HEK293 (cell line): Measurements from ENCODE around the gene TNFAIP1.

Experiments
- FEZF1 ChIP-seq: fragments of 450-650 bp; formaldehyde crosslinking; IDR thresholded peaks from 2 replicates; pipeline ENCODE4 v1.5.1; 2016; ENCODE audit warnings: missing biosample characterization, missing genetic modification characterization
- GLI2 ChIP-seq: fragments of 450-650 bp; formaldehyde crosslinking; IDR thresholded peaks from 2 replicates; pipeline ENCODE4; 2017; ENCODE audit warnings: missing biosample characterization, missing genetic modification characterization, low read depth, borderline replicate concordance
- GLIS2 ChIP-seq: fragments of 450-650 bp; formaldehyde crosslinking; IDR thresholded peaks from 2 replicates; pipeline ENCODE4 v1.5.1; 2016; ENCODE audit warnings: missing biosample characterization, missing genetic modification characterization
- KLF1 ChIP-seq: fragments of 450-650 bp; formaldehyde crosslinking; IDR thresholded peaks from 2 replicates; pipeline ENCODE4 v1.5.1; 2016; ENCODE audit warnings: missing biosample characterization, missing genetic modification characterization
- KLF9 ChIP-seq: fragments of 450-650 bp; formaldehyde crosslinking; IDR thresholded peaks from 2 replicates; pipeline ENCODE4 v1.5.1; 2016; ENCODE audit warnings: missing biosample characterization, missing genetic modification characterization, low read depth
- ZBTB49 ChIP-seq: fragments of 450-650 bp; formaldehyde crosslinking; IDR thresholded peaks from 2 replicates; pipeline ENCODE4 v1.5.1; 2016; ENCODE audit warnings: missing biosample characterization, missing genetic modification characterization, low read depth
- ZFHX2 ChIP-seq: fragments of 450-650 bp; formaldehyde crosslinking; conservative IDR thresholded peaks from 2 replicates; pipeline ENCODE4 v1.5.1; 2016; ENCODE audit warnings: missing biosample characterization, missing genetic modification characterization
- ZNF18 ChIP-seq: fragments of 450-650 bp; formaldehyde crosslinking; IDR thresholded peaks from 2 replicates; pipeline ENCODE4 v1.5.1; 2016; ENCODE audit warnings: missing biosample characterization, missing genetic modification characterization
- ZNF19 ChIP-seq: fragments of 450-650 bp; formaldehyde crosslinking; IDR thresholded peaks from 2 replicates; pipeline ENCODE4; 2016; ENCODE audit warnings: missing biosample characterization, missing genetic modification characterization, low read depth
- ZNF214 ChIP-seq: fragments of 450-650 bp; formaldehyde crosslinking; IDR thresholded peaks from 2 replicates; pipeline ENCODE4 v1.5.1; 2017; ENCODE audit warnings: missing biosample characterization, mild to moderate bottlenecking, missing genetic modification characterization, borderline replicate concordance
- ZNF221 ChIP-seq: fragments of 450-650 bp; formaldehyde crosslinking; IDR thresholded peaks from 2 replicates; pipeline ENCODE4 v1.5.1; 2017; ENCODE audit warnings: missing biosample characterization, missing genetic modification characterization, borderline replicate concordance
- ZNF324 ChIP-seq: fragments of 450-650 bp; formaldehyde crosslinking; IDR thresholded peaks from 2 replicates; pipeline ENCODE4 v1.5.1; 2016; ENCODE audit warnings: missing biosample characterization, missing genetic modification characterization
- ZNF350 ChIP-seq: fragments of 450-650 bp; formaldehyde crosslinking; IDR thresholded peaks from 2 replicates; pipeline ENCODE4 v1.5.0; 2017; ENCODE audit warnings: missing biosample characterization, mild to moderate bottlenecking, missing genetic modification characterization
- ZNF366 ChIP-seq: fragments of 450-650 bp; formaldehyde crosslinking; conservative IDR thresholded peaks from 2 replicates; pipeline ENCODE4 v1.5.1; 2016; ENCODE audit warnings: missing biosample characterization, missing genetic modification characterization
- ZNF426 ChIP-seq: fragments of 450-650 bp; formaldehyde crosslinking; IDR thresholded peaks from 2 replicates; pipeline ENCODE4 v1.5.1; 2017; ENCODE audit warnings: missing biosample characterization, missing genetic modification characterization, mild to moderate bottlenecking, inconsistent platforms, moderate library complexity
- ZNF530 ChIP-seq: fragments of 450-650 bp; formaldehyde crosslinking; IDR thresholded peaks from 2 replicates; pipeline ENCODE4 v1.5.1; 2016; ENCODE audit warnings: low read depth, missing biosample characterization, missing genetic modification characterization
- ZNF544 ChIP-seq: fragments of 450-650 bp; formaldehyde crosslinking; IDR thresholded peaks from 2 replicates; pipeline ENCODE4 v1.5.0; 2017; ENCODE audit warnings: missing biosample characterization, missing genetic modification characterization
- ZNF558 ChIP-seq: fragments of 450-650 bp; formaldehyde crosslinking; IDR thresholded peaks from 2 replicates; pipeline ENCODE4 v1.5.1; 2016; ENCODE audit warnings: missing biosample characterization, missing genetic modification characterization
- ZNF560 ChIP-seq: fragments of 450-650 bp; formaldehyde crosslinking; IDR thresholded peaks from 2 replicates; pipeline ENCODE4 v1.5.1; 2017; ENCODE audit warnings: missing biosample characterization, missing genetic modification characterization, borderline replicate concordance
- ZNF596 ChIP-seq: fragments of 450-650 bp; IDR thresholded peaks from 2 replicates; pipeline ENCODE4 v1.5.0; 2018; ENCODE audit warnings: missing biosample characterization, mild to moderate bottlenecking, missing genetic modification characterization, moderate library complexity
- ZNF624 ChIP-seq: fragments of 450-650 bp; formaldehyde crosslinking; IDR thresholded peaks from 2 replicates; pipeline ENCODE4 v1.5.1; 2017; ENCODE audit warnings: missing biosample characterization, missing genetic modification characterization
- ZSCAN23 ChIP-seq: fragments of 450-650 bp; formaldehyde crosslinking; IDR thresholded peaks from 2 replicates; pipeline ENCODE4 v1.5.1; 2016; ENCODE audit warnings: missing biosample characterization, missing genetic modification characterization
- ZSCAN30 ChIP-seq: fragments of 450-650 bp; IDR thresholded peaks from 2 replicates; pipeline ENCODE4 v1.5.1; 2018; ENCODE audit warnings: missing biosample characterization, mild to moderate bottlenecking, missing genetic modification characterization, moderate library complexity
- TF ChIP-seq, protein P1 (sequence below): fragments of 450-650 bp; IDR thresholded peaks from 2 replicates; pipeline ENCODE4 v1.5.1; 2018; ENCODE audit warnings: missing biosample characterization, missing genetic modification characterization
- TF ChIP-seq, protein P2 (sequence below): fragments of 450-650 bp; formaldehyde crosslinking; conservative IDR thresholded peaks from 2 replicates; pipeline ENCODE4 v1.5.1; 2016; ENCODE audit warnings: low read depth, missing biosample characterization, missing genetic modification characterization
- TF ChIP-seq, protein P3 (sequence below): fragments of 450-650 bp; formaldehyde crosslinking; IDR thresholded peaks from 2 replicates; pipeline ENCODE4 v1.5.1; 2017; ENCODE audit warnings: missing biosample characterization, missing genetic modification characterization
- TF ChIP-seq, protein P4 (sequence below): fragments of 450-650 bp; formaldehyde crosslinking; optimal IDR thresholded peaks from 2 replicates; pipeline ENCODE3; 2016; ENCODE audit warnings: missing biosample characterization, mild to moderate bottlenecking, missing genetic modification characterization

Gene TNFAIP1

DNA sequence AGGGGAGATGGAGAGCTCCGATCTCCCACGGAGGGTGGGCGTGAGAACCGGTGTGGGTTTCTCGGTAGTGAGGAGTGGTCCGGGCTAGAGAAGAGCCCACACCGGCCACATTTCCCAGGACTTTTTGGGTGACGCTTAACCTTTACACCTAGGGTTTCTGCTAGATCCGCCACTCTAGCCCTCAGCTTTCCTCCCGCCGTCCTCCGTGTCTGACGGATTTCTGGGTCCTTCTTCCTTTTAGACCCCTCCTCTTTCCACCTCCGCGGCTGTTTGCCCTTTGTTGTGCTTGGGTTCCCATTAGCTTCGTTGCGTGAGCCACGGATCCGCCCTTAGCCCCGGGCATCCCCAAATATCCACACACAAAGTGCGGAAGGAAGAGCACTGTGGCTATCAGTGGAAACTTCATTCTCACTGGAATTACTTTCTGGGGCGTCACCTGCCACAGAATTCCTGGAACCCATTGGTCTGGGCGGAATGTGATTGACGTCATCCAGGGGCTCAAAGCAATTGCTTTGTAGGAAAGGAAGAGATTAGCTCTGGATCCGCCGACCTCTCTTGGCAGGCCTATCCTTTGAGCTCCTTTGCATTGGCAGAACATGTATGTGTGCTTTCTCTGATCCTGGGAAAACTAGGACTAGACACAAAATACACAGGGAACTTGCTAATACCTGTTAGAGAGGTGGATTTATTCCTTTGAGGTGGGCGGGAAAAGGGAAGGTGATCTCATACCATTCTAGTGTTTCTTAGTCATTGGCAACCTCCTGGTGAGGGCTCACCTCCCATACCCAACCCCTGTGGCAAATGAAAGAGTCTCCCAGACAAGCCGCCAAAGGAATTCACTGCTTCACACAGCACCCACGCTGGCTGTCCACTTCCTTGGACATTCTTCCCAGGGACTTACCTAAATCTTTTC lies 654 bp downstream of the TNFAIP1 start (continued):
- TF ChIP-seq, protein P1, sequence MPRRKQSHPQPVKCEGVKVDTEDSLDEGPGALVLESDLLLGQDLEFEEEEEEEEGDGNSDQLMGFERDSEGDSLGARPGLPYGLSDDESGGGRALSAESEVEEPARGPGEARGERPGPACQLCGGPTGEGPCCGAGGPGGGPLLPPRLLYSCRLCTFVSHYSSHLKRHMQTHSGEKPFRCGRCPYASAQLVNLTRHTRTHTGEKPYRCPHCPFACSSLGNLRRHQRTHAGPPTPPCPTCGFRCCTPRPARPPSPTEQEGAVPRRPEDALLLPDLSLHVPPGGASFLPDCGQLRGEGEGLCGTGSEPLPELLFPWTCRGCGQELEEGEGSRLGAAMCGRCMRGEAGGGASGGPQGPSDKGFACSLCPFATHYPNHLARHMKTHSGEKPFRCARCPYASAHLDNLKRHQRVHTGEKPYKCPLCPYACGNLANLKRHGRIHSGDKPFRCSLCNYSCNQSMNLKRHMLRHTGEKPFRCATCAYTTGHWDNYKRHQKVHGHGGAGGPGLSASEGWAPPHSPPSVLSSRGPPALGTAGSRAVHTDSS = no peak
- no peak for TF ChIP-seq ZNF221 (tag by site-specific recombination)
- TF ChIP-seq ZNF366 (tag by site-specific recombination) = peak; percentile 85
- TF ChIP-seq, protein P2, sequence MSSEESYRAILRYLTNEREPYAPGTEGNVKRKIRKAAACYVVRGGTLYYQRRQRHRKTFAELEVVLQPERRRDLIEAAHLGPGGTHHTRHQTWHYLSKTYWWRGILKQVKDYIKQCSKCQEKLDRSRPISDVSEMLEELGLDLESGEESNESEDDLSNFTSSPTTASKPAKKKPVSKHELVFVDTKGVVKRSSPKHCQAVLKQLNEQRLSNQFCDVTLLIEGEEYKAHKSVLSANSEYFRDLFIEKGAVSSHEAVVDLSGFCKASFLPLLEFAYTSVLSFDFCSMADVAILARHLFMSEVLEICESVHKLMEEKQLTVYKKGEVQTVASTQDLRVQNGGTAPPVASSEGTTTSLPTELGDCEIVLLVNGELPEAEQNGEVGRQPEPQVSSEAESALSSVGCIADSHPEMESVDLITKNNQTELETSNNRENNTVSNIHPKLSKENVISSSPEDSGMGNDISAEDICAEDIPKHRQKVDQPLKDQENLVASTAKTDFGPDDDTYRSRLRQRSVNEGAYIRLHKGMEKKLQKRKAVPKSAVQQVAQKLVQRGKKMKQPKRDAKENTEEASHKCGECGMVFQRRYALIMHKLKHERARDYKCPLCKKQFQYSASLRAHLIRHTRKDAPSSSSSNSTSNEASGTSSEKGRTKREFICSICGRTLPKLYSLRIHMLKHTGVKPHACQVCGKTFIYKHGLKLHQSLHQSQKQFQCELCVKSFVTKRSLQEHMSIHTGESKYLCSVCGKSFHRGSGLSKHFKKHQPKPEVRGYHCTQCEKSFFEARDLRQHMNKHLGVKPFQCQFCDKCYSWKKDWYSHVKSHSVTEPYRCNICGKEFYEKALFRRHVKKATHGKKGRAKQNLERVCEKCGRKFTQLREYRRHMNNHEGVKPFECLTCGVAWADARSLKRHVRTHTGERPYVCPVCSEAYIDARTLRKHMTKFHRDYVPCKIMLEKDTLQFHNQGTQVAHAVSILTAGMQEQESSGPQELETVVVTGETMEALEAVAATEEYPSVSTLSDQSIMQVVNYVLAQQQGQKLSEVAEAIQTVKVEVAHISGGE = no peak
- no peak for TF ChIP-seq ZNF19 (tag by site-specific recombination)
- TF ChIP-seq ZBTB49 (tag by site-specific recombination) = no peak
- TF ChIP-seq ZSCAN23 (tag by site-specific recombination) = no peak; the same call in 1 of the 2 replicates
- TF ChIP-seq ZNF530 = no peak
- no peak for TF ChIP-seq GLI2 (tag by site-specific recombination)
- peak; percentile 95 for TF ChIP-seq KLF1 (tag by site-specific recombination)
- TF ChIP-seq, protein P3, sequence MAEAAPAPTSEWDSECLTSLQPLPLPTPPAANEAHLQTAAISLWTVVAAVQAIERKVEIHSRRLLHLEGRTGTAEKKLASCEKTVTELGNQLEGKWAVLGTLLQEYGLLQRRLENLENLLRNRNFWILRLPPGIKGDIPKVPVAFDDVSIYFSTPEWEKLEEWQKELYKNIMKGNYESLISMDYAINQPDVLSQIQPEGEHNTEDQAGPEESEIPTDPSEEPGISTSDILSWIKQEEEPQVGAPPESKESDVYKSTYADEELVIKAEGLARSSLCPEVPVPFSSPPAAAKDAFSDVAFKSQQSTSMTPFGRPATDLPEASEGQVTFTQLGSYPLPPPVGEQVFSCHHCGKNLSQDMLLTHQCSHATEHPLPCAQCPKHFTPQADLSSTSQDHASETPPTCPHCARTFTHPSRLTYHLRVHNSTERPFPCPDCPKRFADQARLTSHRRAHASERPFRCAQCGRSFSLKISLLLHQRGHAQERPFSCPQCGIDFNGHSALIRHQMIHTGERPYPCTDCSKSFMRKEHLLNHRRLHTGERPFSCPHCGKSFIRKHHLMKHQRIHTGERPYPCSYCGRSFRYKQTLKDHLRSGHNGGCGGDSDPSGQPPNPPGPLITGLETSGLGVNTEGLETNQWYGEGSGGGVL = 0 out of 2 replicates have a peak, but pooled peaks have one; percentile 14
- TF ChIP-seq GLIS2 (tag by site-specific recombination) = peak; percentile 63; the same call in 1 of the 2 replicates
- TF ChIP-seq, protein P4, sequence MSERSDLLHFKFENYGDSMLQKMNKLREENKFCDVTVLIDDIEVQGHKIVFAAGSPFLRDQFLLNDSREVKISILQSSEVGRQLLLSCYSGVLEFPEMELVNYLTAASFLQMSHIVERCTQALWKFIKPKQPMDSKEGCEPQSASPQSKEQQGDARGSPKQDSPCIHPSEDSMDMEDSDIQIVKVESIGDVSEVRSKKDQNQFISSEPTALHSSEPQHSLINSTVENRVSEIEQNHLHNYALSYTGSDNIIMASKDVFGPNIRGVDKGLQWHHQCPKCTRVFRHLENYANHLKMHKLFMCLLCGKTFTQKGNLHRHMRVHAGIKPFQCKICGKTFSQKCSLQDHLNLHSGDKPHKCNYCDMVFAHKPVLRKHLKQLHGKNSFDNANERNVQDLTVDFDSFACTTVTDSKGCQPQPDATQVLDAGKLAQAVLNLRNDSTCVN = no peak
- peak; percentile 91 for TF ChIP-seq ZFHX2
- TF ChIP-seq ZNF596 (tag by site-specific recombination) = no peak
- no peak for TF ChIP-seq ZNF214 (tag by site-specific recombination)
- TF ChIP-seq ZNF560 = no peak
- TF ChIP-seq ZNF18 (tag by site-specific recombination) = no peak
- no peak for TF ChIP-seq ZNF426 (tag by site-specific recombination)
- no peak for TF ChIP-seq ZNF544 (tag by site-specific recombination)
- TF ChIP-seq ZNF624 = no peak
- no peak for TF ChIP-seq ZNF350 (tag by site-specific recombination)
- no peak for TF ChIP-seq FEZF1 (tag by site-specific recombination)
- 0 out of 2 replicates have a peak, but pooled peaks have one; percentile 15 for TF ChIP-seq ZNF324 (tag by site-specific recombination)
- TF ChIP-seq ZNF558 = peak; percentile 23; the same call in 1 of the 2 replicates
- TF ChIP-seq KLF9 (tag by site-specific recombination) = peak; percentile 51; the same call in 1 of the 2 replicates
- no peak for TF ChIP-seq ZSCAN30
